Testis (tissue), 3 donors: ENCODE measurements around the gene INCENP. TPM values are rescaled to one million over a fixed set of nuclear protein-coding genes. Genes with fewer than 3 reads are reported as not detected.

Experiments
- DNase-seq: peaks from one replicate; pipeline ENCODE4 v3.0.0-alpha.2; 2019
- H3K27ac ChIP-seq, 2 donors: fragments of 200-600 bp; sonication (generic); one replicate each; pipeline ENCODE4 v1.5.1; 2019
- H3K27me3 ChIP-seq: fragments of 200-600 bp; sonication (generic); one replicate; pipeline ENCODE4 v1.5.1; 2019
- H3K36me3 ChIP-seq: fragments of 200-600 bp; sonication (generic); one replicate; pipeline ENCODE4 v1.5.1; 2017; ENCODE audit warnings: low read depth; ENCODE audit errors: missing control alignments
- H3K4me1 ChIP-seq: fragments of 200-600 bp; sonication (generic); one replicate; pipeline ENCODE4 v1.5.1; 2019
- H3K4me3 ChIP-seq, 2 donors: fragments of 200-600 bp; sonication (generic); one replicate each; pipeline ENCODE4 v1.5.1; 2017 to 2019
- H3K9me3 ChIP-seq: fragments of 200-600 bp; sonication (generic); one replicate; pipeline ENCODE4 v1.5.1; 2017
- POLR2A ChIP-seq: fragments of 450-650 bp; IDR thresholded peaks from one replicate; pipeline ENCODE4 v1.6.1; 2017; ENCODE audit warnings: antibody characterized with exemption, mild to moderate bottlenecking, moderate library complexity
- WGBS, 2 donors: methylation state at CpG; one replicate each; pipeline ENCODE4 v1.1.5; 2018; 5-methylcytosine and 5-hydroxymethylcytosine counted together
- intact Hi-C: fragments of 100-400 bp; cut with DNase I; formaldehyde crosslinking; loops from one replicate; pipeline ENCODE4 v1.15.1; 2023; ENCODE audit warnings: low total_unique reads
- polyA plus RNA-seq: library from polyadenylated mRNA; stranded (reverse); fragments of 350-450 nt; fragmentation: Illumina TruSeq; extraction: RNeasy Lipid Tissue Mini Kit (QIAGEN cat#74804); gene quantifications from one replicate; pipeline ENCODE4 v1.2.3, GENCODE V29; 2014; ENCODE audit warnings: low read depth, low replicate concordance; ENCODE audit not compliant: insufficient read depth
- total RNA-seq, 2 donors: library from RNA; depleted of rRNA; stranded (reverse); fragments of >200 nt; gene quantifications; one replicate each; pipeline ENCODE4 v1.2.3, GENCODE V29; 2016
- TF ChIP-seq, protein P1 (sequence below), 3 experiments: fragments of 450-650 bp in 2 of 3; fragments of 200-600 bp in 1 of 3; sonication (generic) in 1 of 3; IDR thresholded peaks; one replicate each; pipeline ENCODE4 v1.5.1; 2016 to 2019; ENCODE audit warnings: antibody characterized with exemption in 3 of 3, mild to moderate bottlenecking in 2 of 3, moderate library complexity in 1 of 3

The INCENP gene
- total and polyA plus RNA-seq, 3 donors from 2014 or later: 25.0 to 46.6 (median 42.0) TPM

- H3K36me3 ChIP-seq: no peaks in the 10 kb centered on the region
- WGBS, 2 donors: 94 to 96% methylated on average over 5 of the region's 5 CpGs
- intact Hi-C loops: no loop called here
- H3K9me3 ChIP-seq: no peaks in the 10 kb centered on the region
- H3K27ac ChIP-seq: no peak overlapping the region
- H3K4me1 ChIP-seq: peaks cover 9% of the 10 kb centered on the region
- DNase-seq: no peak
- H3K27me3 ChIP-seq: no peaks in the 10 kb centered on the region
- TF ChIP-seq POLR2A: no peak
- TF ChIP-seq, protein P1, sequence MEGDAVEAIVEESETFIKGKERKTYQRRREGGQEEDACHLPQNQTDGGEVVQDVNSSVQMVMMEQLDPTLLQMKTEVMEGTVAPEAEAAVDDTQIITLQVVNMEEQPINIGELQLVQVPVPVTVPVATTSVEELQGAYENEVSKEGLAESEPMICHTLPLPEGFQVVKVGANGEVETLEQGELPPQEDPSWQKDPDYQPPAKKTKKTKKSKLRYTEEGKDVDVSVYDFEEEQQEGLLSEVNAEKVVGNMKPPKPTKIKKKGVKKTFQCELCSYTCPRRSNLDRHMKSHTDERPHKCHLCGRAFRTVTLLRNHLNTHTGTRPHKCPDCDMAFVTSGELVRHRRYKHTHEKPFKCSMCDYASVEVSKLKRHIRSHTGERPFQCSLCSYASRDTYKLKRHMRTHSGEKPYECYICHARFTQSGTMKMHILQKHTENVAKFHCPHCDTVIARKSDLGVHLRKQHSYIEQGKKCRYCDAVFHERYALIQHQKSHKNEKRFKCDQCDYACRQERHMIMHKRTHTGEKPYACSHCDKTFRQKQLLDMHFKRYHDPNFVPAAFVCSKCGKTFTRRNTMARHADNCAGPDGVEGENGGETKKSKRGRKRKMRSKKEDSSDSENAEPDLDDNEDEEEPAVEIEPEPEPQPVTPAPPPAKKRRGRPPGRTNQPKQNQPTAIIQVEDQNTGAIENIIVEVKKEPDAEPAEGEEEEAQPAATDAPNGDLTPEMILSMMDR (IDR thresholded peaks at IDR 0.05): no peak
- H3K4me3 ChIP-seq: no peak overlapping the region
Observed at GRCh38 chr11:62120431-62120830, 3.4 kb upstream of the INCENP start.

GRCh38 chr11:62122076-62122475 lies 1.7 kb upstream of the INCENP start:
- no peak for TF ChIP-seq POLR2A
- TF ChIP-seq, protein P1 (IDR thresholded peaks at IDR 0.05): no peak
- no peaks in the 10 kb centered on the region for H3K27me3 ChIP-seq
- intact Hi-C loops: no loop called here
- no peak overlapping the region for H3K4me3 ChIP-seq
- H3K36me3 ChIP-seq: no peaks in the 10 kb centered on the region
- no peak for DNase-seq
- 52 to 55% methylated on average over 6 of the region's 6 CpGs for WGBS, 2 donors
- peaks cover 13% of the 10 kb centered on the region for H3K4me1 ChIP-seq
- H3K27ac ChIP-seq: no peak overlapping the region
- H3K9me3 ChIP-seq: no peaks in the 10 kb centered on the region

DNA sequence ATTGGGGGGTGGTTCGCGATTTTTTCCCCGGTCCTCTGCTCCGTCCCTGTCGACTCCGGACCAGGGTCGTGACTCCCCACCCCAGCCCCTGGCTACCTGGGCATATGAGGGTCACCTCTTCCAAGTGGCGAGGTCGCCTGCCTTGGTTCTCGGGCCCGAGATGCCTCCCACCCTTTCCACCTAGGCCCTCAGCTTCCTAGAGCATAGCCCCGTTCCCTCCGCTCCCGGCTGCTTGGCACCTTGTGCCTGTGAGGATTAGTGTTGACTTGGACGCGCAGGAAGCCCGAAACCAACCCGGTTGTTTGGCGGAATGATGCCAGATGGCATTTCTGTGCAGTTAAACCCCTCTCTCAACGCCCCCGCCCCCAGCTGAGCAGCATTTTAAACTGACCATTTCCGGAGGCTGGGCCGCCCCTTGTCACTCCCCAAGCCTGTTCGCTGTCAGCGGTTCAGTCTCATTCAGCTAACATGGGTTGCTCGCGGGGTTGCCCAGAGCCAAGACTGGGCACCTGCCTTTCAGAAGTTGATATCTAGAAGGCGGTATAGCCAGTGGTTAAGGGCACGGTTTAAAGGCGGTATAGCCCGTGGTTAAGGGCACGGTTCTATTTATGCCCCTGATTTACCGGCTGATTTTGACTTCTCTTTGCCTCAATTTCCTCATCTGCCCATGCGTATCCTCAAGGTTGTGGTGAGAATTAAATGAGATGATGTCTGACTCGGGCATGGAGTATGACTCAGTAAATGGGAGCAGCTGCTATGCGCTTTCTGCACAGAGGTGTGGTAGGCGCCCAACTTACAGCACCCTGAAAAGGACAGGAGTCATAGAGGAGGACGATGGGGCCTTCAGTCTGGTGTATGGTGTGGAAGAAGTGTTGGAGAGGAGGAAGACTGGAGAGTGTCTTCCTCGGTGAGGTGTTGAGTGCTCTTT lies 639 bp downstream of the INCENP start:
- H3K36me3 ChIP-seq: no peaks in the 10 kb centered on the region
- H3K27me3 ChIP-seq: no peaks in the 10 kb centered on the region
- WGBS, 2 donors: 6 to 7% methylated on average over 22 to 39 of the region's 39 CpGs
- DNase-seq: peak; percentile 48
- H3K9me3 ChIP-seq: no peaks in the 10 kb centered on the region
- H3K27ac ChIP-seq: peak overlapping the region; percentile 44 to 58
- intact Hi-C loops: no loop called here
- H3K4me1 ChIP-seq: peaks cover 13% of the 10 kb centered on the region
- no peak for TF ChIP-seq POLR2A
- TF ChIP-seq, protein P1 (IDR thresholded peaks at IDR 0.05): no peak
- peak overlapping the region; percentile 72 to 87 for H3K4me3 ChIP-seq

GRCh38 chr11:62125316-62125715 lies 1.5 kb downstream of the INCENP start:
- Histone ChIP-seq H3K27ac (no peak overlapping the region), H3K4me1 (peaks cover 13% of the 10 kb centered on the region), H3K9me3 (no peaks in the 10 kb centered on the region), H3K4me3 (no peak overlapping the region), H3K27me3 (no peaks in the 10 kb centered on the region), H3K36me3 (no peaks in the 10 kb centered on the region)
- intact Hi-C loops: no loop called here
- DNase-seq: no peak
- TF ChIP-seq, protein P1 (IDR thresholded peaks at IDR 0.05): no peak
- no peak for TF ChIP-seq POLR2A
- WGBS, 2 donors: 31 to 40% methylated on average over 4 of the region's 4 CpGs
